Esophagus muscularis mucosa (tissue), 4 donors: ENCODE data around the gene UNC5B. TPM values are rescaled to one million over a fixed set of nuclear protein-coding genes. Genes with fewer than 3 reads are reported as not detected.

Experiments used
- DNase-seq: peaks from one replicate; pipeline ENCODE4 v3.0.0-alpha.2; 2017; ENCODE audit errors: extremely low spot score
- H3K27ac ChIP-seq, 4 donors: fragments of 200-600 bp; sonication (generic); replicated peaks in 1 of 4; 1 replicate in 3 of 4; 2 replicates in 1 of 4; pipeline ENCODE4 v1.5.1; 2016 to 2019; ENCODE audit warnings: mild to moderate bottlenecking in 1 of 4
- H3K27me3 ChIP-seq, 4 donors: fragments of 200-600 bp; sonication (generic); one replicate each; pipeline versions ENCODE4 v1.5.1 to v1.6.0; 2016 to 2019
- H3K36me3 ChIP-seq, 4 donors: fragments of 200-600 bp; sonication (generic); one replicate each; pipeline ENCODE4 v1.5.1; 2016 to 2019
- H3K4me1 ChIP-seq, 4 donors: fragments of 200-600 bp; sonication (generic); one replicate each; pipeline ENCODE4 v1.5.1; 2016 to 2019
- H3K4me3 ChIP-seq, 4 donors: fragments of 200-600 bp; sonication (generic); 1 replicate in 2 of 4; 2 replicates in 2 of 4; pipeline ENCODE4 v1.5.1; 2016 to 2019; ENCODE audit warnings: mild to moderate bottlenecking in 4 of 4, moderate library complexity in 1 of 4
- H3K9me3 ChIP-seq, 4 donors: fragments of 200-600 bp; sonication (generic); 1 replicate in 3 of 4; 2 replicates in 1 of 4; pipeline ENCODE4 v1.5.1; 2016 to 2019
- EP300 ChIP-seq: sonication (generic); formaldehyde crosslinking; IDR thresholded peaks from one replicate; pipeline ENCODE4 v1.6.1; 2017; ENCODE audit warnings: antibody characterized with exemption
- POLR2A ChIP-seq: fragments of 450-650 bp; IDR thresholded peaks from one replicate; pipeline ENCODE4 v1.6.1; 2017; ENCODE audit warnings: antibody characterized with exemption, moderate library complexity, mild to moderate bottlenecking, low read depth
- POLR2AphosphoS5 ChIP-seq, 2 donors: sonication (generic); formaldehyde crosslinking; IDR thresholded peaks; one replicate each; pipeline ENCODE4 v1.6.1; 2017; ENCODE audit warnings: antibody characterized with exemption in 2 of 2
- WGBS: methylation state at CpG from one replicate; pipeline ENCODE4 v1.1.5; 2018; 5-methylcytosine and 5-hydroxymethylcytosine counted together
- intact Hi-C: fragments of 100-400 bp; cut with DNase I; formaldehyde crosslinking; loops from one replicate; pipeline ENCODE4 v1.15.1; 2023
- total RNA-seq, 4 donors: library from RNA; depleted of rRNA; stranded (reverse); fragments of >200 nt; gene quantifications; one replicate each; pipeline versions ENCODE4 v1.1.0 to v1.2.1, GENCODE V29; 2016
- TF ChIP-seq, protein P1 (sequence below), 3 experiments: fragments of 200-600 bp in 2 of 3; fragments of 450-650 bp in 1 of 3; sonication (generic) in 2 of 3; IDR thresholded peaks; one replicate each; pipeline ENCODE4 v1.5.1; 2017 to 2019; ENCODE audit warnings: antibody characterized with exemption in 3 of 3, mild to moderate bottlenecking in 2 of 3, moderate library complexity in 1 of 3

The UNC5B gene
- total RNA-seq, 4 donors from 2014 or later = 2.1 to 3.7 (median 2.8) TPM

DNA sequence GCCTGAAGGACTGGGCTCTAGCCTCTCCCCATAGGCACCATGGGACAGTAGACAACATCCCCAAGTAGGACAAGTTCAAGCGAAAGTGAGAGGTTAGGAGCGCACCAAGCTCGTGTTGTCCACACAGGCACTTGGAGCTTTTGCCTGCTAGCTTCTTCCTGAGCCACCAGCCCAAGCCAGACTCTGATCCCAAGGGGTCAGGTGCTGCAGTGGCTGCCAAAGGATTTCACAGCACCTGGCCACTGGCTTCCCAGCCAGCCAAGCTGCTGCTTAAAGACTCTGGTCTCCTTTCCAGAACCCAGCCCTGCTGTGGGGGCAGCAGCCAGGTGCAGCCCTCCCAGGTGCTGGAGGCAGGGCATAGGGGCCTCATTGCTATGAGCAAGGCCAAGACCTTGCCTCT is 33.0 kb upstream of the UNC5B start:
- Histone ChIP-seq H3K27ac (no peak overlapping the region), H3K4me1 (no peaks in the 10 kb centered on the region), H3K27me3 (peaks cover 0 to 3% (median 0%) of the 10 kb centered on the region in 4 donors), H3K9me3 (no peaks in the 10 kb centered on the region), H3K36me3 (no peaks in the 10 kb centered on the region), H3K4me3 (no peak overlapping the region)
- intact Hi-C loops = no loop called here
- no peak for TF ChIP-seq EP300
- no peak for TF ChIP-seq POLR2A
- TF ChIP-seq POLR2AphosphoS5 (IDR thresholded peaks at IDR 0.05) = no peak
- TF ChIP-seq, protein P1, sequence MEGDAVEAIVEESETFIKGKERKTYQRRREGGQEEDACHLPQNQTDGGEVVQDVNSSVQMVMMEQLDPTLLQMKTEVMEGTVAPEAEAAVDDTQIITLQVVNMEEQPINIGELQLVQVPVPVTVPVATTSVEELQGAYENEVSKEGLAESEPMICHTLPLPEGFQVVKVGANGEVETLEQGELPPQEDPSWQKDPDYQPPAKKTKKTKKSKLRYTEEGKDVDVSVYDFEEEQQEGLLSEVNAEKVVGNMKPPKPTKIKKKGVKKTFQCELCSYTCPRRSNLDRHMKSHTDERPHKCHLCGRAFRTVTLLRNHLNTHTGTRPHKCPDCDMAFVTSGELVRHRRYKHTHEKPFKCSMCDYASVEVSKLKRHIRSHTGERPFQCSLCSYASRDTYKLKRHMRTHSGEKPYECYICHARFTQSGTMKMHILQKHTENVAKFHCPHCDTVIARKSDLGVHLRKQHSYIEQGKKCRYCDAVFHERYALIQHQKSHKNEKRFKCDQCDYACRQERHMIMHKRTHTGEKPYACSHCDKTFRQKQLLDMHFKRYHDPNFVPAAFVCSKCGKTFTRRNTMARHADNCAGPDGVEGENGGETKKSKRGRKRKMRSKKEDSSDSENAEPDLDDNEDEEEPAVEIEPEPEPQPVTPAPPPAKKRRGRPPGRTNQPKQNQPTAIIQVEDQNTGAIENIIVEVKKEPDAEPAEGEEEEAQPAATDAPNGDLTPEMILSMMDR (IDR thresholded peaks at IDR 0.05) = no peak
- no peak for DNase-seq
- WGBS = 100% methylated on average over 3 of the region's 3 CpGs

DNA sequence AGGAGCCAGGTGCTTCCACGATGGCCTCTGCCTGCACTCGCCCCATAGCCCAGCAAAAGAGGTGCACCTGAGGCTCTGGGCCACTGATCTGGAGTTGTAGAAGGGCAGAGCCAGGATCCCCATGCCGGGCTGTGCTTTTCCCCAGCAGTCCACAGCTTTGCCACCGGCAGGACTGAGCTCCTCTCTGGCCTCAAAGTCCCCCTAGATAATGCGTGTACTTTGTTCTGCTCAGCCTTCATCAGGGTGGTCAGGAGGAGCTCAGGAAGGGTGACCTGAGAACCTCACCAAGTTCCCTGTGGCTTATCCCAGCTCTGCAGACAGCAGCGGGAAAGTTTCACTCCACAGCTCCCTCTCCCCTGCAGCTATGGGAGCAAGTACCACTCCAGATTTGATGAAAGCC is 27.9 kb upstream of the UNC5B start:
- H3K36me3 ChIP-seq = no peaks in the 10 kb centered on the region
- H3K4me1 ChIP-seq = peaks cover 13 to 18% (median 18%) of the 10 kb centered on the region in 4 donors
- no peak overlapping the region for H3K4me3 ChIP-seq
- DNase-seq = no peak
- H3K27ac ChIP-seq = no peak overlapping the region
- WGBS = 93% methylated on average over 2 of the region's 6 CpGs
- no peak for TF ChIP-seq POLR2AphosphoS5 (IDR thresholded peaks at IDR 0.05)
- no peak for TF ChIP-seq POLR2A
- TF ChIP-seq, protein P1 (IDR thresholded peaks at IDR 0.05) = no peak
- no peak for TF ChIP-seq EP300
- intact Hi-C loops = no loop called here
- H3K27me3 ChIP-seq = no peaks in the 10 kb centered on the region
- H3K9me3 ChIP-seq = no peaks in the 10 kb centered on the region

DNA sequence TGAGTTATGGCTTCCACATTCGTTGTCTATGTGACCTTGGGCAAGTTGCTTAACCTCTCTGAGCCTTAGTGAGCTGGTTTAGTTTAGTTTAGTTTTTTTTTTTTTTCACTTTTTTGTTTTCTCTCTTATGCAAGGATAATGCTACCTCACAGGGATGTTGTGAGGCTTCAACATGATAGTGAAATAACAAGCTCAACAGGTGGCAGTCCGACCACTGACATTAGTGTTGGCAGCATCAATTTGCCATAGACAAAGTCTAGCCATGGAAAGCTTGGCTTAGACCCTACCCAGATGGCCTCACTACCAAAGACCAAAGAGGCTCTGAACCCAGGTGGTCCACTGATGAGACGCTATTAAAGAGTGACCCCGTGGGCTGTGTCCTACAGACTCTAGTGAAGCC is 27.2 kb upstream of the UNC5B start:
- DNase-seq = no peak
- WGBS = 88% methylated on average over 2 of the region's 4 CpGs
- Histone ChIP-seq H3K27ac (no peak overlapping the region), H3K4me1 (peaks cover 13 to 18% (median 18%) of the 10 kb centered on the region in 4 donors), H3K9me3 (no peaks in the 10 kb centered on the region), H3K4me3 (no peak overlapping the region), H3K36me3 (no peaks in the 10 kb centered on the region), H3K27me3 (no peaks in the 10 kb centered on the region)
- no peak for TF ChIP-seq EP300
- TF ChIP-seq, protein P1 (IDR thresholded peaks at IDR 0.05) = no peak
- TF ChIP-seq POLR2A = no peak
- no peak for TF ChIP-seq POLR2AphosphoS5 (IDR thresholded peaks at IDR 0.05)
- intact Hi-C loops = no loop called here

DNA sequence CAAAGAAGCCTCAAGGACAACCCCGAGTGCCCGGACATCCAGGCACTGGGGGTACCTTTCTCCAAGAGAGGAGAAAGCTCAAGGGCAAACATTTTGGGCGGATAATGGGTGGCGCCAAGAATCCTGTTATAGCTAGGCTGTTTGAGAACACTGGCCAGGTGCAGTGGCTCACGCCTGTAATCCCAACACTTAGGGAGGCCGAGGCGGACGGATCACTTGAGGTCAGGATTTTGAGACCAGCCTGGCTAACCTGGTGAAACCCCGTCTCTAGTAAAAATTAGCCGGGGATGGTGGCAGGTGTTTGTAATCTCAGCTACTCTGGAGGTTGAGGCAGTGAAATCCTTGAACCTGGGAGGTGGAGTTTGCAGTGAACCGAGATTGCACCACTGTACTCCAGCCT is 25.2 kb upstream of the UNC5B start:
- Histone ChIP-seq H3K9me3 (no peaks in the 10 kb centered on the region), H3K4me1 (peaks cover 13 to 26% (median 18%) of the 10 kb centered on the region in 4 donors), H3K27ac (peak overlapping the region in 1 of 4 donors; percentile 16), H3K36me3 (no peaks in the 10 kb centered on the region), H3K4me3 (no peak overlapping the region), H3K27me3 (peaks cover 0 to 8% (median 0%) of the 10 kb centered on the region in 4 donors)
- no peak for TF ChIP-seq EP300
- TF ChIP-seq POLR2AphosphoS5 (IDR thresholded peaks at IDR 0.05) = no peak
- TF ChIP-seq, protein P1 (IDR thresholded peaks at IDR 0.05) = no peak
- no peak for TF ChIP-seq POLR2A
- intact Hi-C loops = no loop called here
- DNase-seq = no peak
- 87% methylated on average over 11 of the region's 11 CpGs for WGBS

DNA sequence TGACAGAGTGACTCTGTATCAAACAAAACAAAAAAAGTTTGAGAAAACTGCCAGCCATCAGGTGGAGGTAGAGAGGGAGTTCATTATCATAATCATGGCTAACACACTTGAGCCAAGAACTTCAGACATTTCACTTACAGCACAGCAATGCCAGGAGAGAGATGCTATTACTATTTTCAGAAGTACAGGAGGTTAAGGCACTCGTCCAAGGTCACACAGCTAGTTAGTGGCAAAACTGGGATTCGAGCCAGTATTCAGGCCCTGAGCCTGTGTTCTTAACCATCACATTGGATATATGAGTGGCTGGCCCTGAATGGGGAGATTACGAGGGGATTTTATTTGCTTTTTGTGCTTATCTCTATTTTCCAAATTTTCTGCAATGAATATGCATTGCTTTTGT is 24.8 kb upstream of the UNC5B start:
- 47% methylated on average over 3 of the region's 3 CpGs for WGBS
- intact Hi-C loops = no loop called here
- TF ChIP-seq EP300 (no peak), POLR2AphosphoS5 (IDR thresholded peaks at IDR 0.05) (peak in 1 of 2 donors; percentile 35)
- TF ChIP-seq, protein P1 (IDR thresholded peaks at IDR 0.05) = peak; percentile 11 to 33 (median 31)
- no peaks in the 10 kb centered on the region for H3K9me3 ChIP-seq
- no peak overlapping the region for H3K27ac ChIP-seq
- no peaks in the 10 kb centered on the region for H3K36me3 ChIP-seq
- peaks cover 13 to 26% (median 18%) of the 10 kb centered on the region in 4 donors for H3K4me1 ChIP-seq
- H3K27me3 ChIP-seq = peaks cover 0 to 8% (median 0%) of the 10 kb centered on the region in 4 donors
- no peak for DNase-seq
- no peak overlapping the region for H3K4me3 ChIP-seq
